ENCODE measurements around the gene PRRX2.
A peak's percentile ranks its signal among the peaks of the same experiment; 100 is the strongest.

Gene PRRX2

DNA sequence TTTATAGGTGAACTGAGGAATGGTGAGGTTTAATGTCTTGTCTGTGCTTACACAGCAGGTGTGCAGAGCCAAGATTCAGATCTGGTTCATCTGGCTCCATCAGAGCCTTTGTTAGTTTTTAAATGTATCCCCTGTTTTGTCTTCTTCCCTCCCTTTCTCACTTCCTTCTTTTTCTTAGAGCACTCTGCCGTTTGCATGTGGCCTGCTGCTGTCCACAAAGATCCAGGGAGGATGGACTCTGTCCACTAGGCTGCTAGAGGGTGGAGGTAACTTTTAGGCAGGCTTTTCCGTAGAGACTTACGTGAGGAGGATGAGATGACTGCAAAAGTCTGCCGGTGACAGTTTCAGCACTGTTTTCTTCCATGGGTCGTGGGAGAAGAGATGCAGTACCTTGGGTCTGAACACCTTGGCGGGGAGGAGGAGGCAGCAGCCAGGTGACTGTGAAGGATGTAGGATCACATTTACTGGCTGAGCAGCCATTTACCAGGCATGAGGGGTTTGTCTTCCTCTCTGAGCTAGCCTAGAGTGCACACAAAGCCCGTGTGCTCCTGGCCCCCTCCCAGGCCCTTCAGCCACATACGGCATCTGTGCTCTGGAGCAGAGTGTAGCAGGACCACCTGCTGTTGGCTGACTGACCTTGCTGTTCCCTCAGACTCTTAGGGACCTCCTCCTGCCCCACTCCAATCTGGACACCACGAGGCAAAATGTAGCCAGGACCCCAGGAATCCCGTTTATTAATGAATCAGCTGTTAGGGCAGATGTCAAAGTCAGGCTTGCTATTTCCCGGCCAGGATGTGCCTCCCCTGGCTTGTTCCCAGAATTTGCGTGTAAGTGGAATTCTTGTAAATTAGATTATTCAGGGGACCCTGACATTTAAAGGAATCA lies 37.6 kb upstream of the PRRX2 start:
- Histone ChIP-seq H3K4me1 (ENCODE audit: control insufficient read depth, low read length) (peaks cover 38% of the 10 kb centered on the region), H3K36me3 (ENCODE audit: control insufficient read depth, low read length) (peaks cover 64% of the 10 kb centered on the region), H3K9me3 (ENCODE audit: control insufficient read depth, insufficient read depth, low read length) (no peaks in the 10 kb centered on the region), H3K4me2 (ENCODE audit: low read length) (peak overlapping the region; percentile 85), H3F3A (ENCODE audit: control insufficient read depth, insufficient read depth) (peaks cover 9% of the 10 kb centered on the region), H3K27ac (ENCODE audit: low read depth, low read length) (peak overlapping the region; percentile 84), H4K20me1 (ENCODE audit: control insufficient read depth, insufficient read depth, low read depth, low read length) (peaks cover 36% of the 10 kb centered on the region), H3K4me3 (ENCODE audit: low read length) (peak overlapping the region; percentile 84), H3K27me3 (ENCODE audit: control insufficient read depth, low read length) (no peaks in the 10 kb centered on the region), H3K9me2 (replicated peaks; ENCODE audit: control insufficient read depth, low read length) (no peaks in the 10 kb centered on the region), H3K79me2 (ENCODE audit: control insufficient read depth, low read length) (peaks cover 69% of the 10 kb centered on the region)
- TF ChIP-seq EZH2phosphoT487 (IDR thresholded peaks at IDR 0.05; ENCODE audit: borderline replicate concordance, low read length) = no peak

DNA sequence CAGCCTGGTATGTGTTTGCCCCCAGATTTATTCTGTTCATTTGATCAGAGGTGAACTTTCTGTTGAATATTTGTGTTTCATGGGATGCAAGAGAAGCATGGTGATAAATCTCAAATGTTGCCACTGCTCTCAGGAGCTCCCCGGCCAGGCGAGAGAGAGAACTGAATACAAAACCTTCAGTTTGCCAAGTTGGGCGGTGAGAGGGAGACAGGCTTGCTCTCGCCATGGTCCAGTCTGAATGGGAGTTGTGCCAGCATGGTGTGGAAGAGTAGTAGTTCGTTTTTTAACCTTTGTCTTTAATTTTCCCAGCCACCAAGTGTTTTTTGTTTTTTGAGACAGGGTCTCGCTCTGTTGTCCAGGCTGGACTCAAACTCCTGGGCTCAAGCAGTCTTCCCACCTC lies 36.7 kb upstream of the PRRX2 start:
- Histone ChIP-seq H3K9me2 (replicated peaks; ENCODE audit: control insufficient read depth, low read length) (no peaks in the 10 kb centered on the region), H3K9me3 (ENCODE audit: control insufficient read depth, insufficient read depth, low read length) (no peaks in the 10 kb centered on the region), H3F3A (ENCODE audit: control insufficient read depth, insufficient read depth) (peaks cover 9% of the 10 kb centered on the region), H3K36me3 (ENCODE audit: control insufficient read depth, low read length) (peaks cover 73% of the 10 kb centered on the region), H3K4me3 (ENCODE audit: low read length) (no peak overlapping the region), H3K4me2 (ENCODE audit: low read length) (peak overlapping the region; percentile 85; the same call in 1 of the 2 replicates), H4K20me1 (ENCODE audit: control insufficient read depth, insufficient read depth, low read depth, low read length) (peaks cover 39% of the 10 kb centered on the region), H3K79me2 (ENCODE audit: control insufficient read depth, low read length) (peaks cover 78% of the 10 kb centered on the region), H3K27me3 (ENCODE audit: control insufficient read depth, low read length) (no peaks in the 10 kb centered on the region), H3K27ac (ENCODE audit: low read depth, low read length) (no peak overlapping the region), H3K4me1 (ENCODE audit: control insufficient read depth, low read length) (peaks cover 38% of the 10 kb centered on the region)
- TF ChIP-seq, protein P1, sequence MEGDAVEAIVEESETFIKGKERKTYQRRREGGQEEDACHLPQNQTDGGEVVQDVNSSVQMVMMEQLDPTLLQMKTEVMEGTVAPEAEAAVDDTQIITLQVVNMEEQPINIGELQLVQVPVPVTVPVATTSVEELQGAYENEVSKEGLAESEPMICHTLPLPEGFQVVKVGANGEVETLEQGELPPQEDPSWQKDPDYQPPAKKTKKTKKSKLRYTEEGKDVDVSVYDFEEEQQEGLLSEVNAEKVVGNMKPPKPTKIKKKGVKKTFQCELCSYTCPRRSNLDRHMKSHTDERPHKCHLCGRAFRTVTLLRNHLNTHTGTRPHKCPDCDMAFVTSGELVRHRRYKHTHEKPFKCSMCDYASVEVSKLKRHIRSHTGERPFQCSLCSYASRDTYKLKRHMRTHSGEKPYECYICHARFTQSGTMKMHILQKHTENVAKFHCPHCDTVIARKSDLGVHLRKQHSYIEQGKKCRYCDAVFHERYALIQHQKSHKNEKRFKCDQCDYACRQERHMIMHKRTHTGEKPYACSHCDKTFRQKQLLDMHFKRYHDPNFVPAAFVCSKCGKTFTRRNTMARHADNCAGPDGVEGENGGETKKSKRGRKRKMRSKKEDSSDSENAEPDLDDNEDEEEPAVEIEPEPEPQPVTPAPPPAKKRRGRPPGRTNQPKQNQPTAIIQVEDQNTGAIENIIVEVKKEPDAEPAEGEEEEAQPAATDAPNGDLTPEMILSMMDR (IDR thresholded peaks at IDR 0.05; ENCODE audit: low read depth, low read length, poor library complexity, severe bottlenecking) = no peak
- no peak for TF ChIP-seq EZH2phosphoT487 (IDR thresholded peaks at IDR 0.05; ENCODE audit: borderline replicate concordance, low read length)

DNA sequence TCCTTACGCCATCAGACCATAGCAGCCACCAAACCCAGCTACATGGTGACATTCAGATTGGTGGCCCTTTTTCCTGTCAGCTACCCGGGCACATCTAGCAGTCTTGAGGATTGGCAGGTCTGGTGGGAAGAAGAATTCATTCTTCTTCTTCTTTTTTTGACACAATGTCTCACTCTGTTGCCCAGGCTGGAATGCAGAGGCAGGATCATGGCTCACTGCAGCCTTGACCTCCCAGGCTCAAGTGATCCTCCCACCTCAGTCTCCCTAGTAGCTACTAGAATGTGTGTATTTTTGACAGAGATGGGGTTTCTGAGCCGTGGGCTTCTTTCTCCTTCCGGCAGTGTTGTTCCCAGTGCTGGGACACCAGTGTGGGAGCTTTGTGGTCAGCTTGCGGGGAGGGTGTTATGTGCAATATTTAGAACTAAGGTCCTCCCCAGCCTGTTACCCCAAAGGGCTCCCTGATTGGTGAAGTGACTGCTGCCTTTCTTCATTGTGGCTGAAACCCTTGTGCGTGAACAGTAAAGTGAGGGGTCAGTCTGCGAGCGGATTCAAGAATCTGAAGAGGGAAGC lies 36.1 kb upstream of the PRRX2 start:
- Histone ChIP-seq H4K20me1 (ENCODE audit: control insufficient read depth, insufficient read depth, low read depth, low read length) (peaks cover 43% of the 10 kb centered on the region), H3K27ac (ENCODE audit: low read depth, low read length) (no peak overlapping the region)

More for the DNA sequence above, 36.1 kb upstream of the PRRX2 start:
- Histone ChIP-seq H3K36me3 (ENCODE audit: control insufficient read depth, low read length) (peaks cover 78% of the 10 kb centered on the region), H3K27me3 (ENCODE audit: control insufficient read depth, low read length) (no peaks in the 10 kb centered on the region), H3K9me2 (replicated peaks; ENCODE audit: control insufficient read depth, low read length) (no peaks in the 10 kb centered on the region), H3K4me1 (ENCODE audit: control insufficient read depth, low read length) (peaks cover 33% of the 10 kb centered on the region), H3F3A (ENCODE audit: control insufficient read depth, insufficient read depth) (peaks cover 9% of the 10 kb centered on the region), H3K79me2 (ENCODE audit: control insufficient read depth, low read length) (peaks cover 82% of the 10 kb centered on the region), H3K9me3 (ENCODE audit: control insufficient read depth, insufficient read depth, low read length) (no peaks in the 10 kb centered on the region), H3K4me2 (ENCODE audit: low read length) (no peak overlapping the region), H3K4me3 (ENCODE audit: low read length) (no peak overlapping the region)
- TF ChIP-seq, protein P1 (IDR thresholded peaks at IDR 0.05; ENCODE audit: low read depth, low read length, poor library complexity, severe bottlenecking) = no peak
- no peak for TF ChIP-seq EZH2phosphoT487 (IDR thresholded peaks at IDR 0.05; ENCODE audit: borderline replicate concordance, low read length)

Data from DOHH2 (cell line).